Stimulated activated CD8-positive, alpha-beta memory T cell treated with anti-CD3 and anti-CD28 coated beads, Interleukin-15, amount 100 ng/mL, for 4 hours (primary cell): ENCODE results near the gene GPR26.

Experiments
- DNase-seq, 2 donors: peaks; one replicate each; pipeline ENCODE4 v3.0.0-alpha.2; 2020; ENCODE audit warnings: low read depth in 2 of 2

Gene GPR26

GRCh38 chr10:123666318-123667236 is at the start of gene GPR26:
Gene GPR26 (plus strand): TSS chr10:123666355. CDS start chr10:123666408, 53 bp downstream.
- no peak for DNase-seq

GRCh38 chr10:123618224-123618623 is 47.9 kb upstream of the GPR26 start:
- no peak for DNase-seq

- DNase-seq: no peak
Measured at GRCh38 chr10:123619067-123619855, 46.9 kb upstream of the GPR26 start.

GRCh38 chr10:123620621-123621020 is 45.5 kb upstream of the GPR26 start:
- no peak for DNase-seq

- no peak for DNase-seq
Measured at GRCh38 chr10:123621492-123621891, 44.7 kb upstream of the GPR26 start.

- DNase-seq: no peak
Measured at GRCh38 chr10:123621916-123622315, 44.2 kb upstream of the GPR26 start.

- DNase-seq: no peak
Measured at GRCh38 chr10:123622381-123622780, 43.8 kb upstream of the GPR26 start.

GRCh38 chr10:123624086-123624485 is 42.1 kb upstream of the GPR26 start:
- DNase-seq: no peak

- DNase-seq: no peak
Measured at GRCh38 chr10:123633106-123633505, 33.0 kb upstream of the GPR26 start.

- no peak for DNase-seq
Measured at GRCh38 chr10:123633636-123634035, 32.5 kb upstream of the GPR26 start.

GRCh38 chr10:123634221-123634620 is 31.9 kb upstream of the GPR26 start:
- no peak for DNase-seq

GRCh38 chr10:123635131-123635530 is 31.0 kb upstream of the GPR26 start:
- DNase-seq: no peak

- no peak for DNase-seq
Measured at GRCh38 chr10:123635745-123636144, 30.4 kb upstream of the GPR26 start.

GRCh38 chr10:123636598-123637325 is 29.4 kb upstream of the GPR26 start:
- DNase-seq: no peak

- no peak for DNase-seq
Measured at GRCh38 chr10:123637326-123637880, 28.8 kb upstream of the GPR26 start.

- DNase-seq: no peak
Measured at GRCh38 chr10:123639131-123639530, 27.0 kb upstream of the GPR26 start.

GRCh38 chr10:123640016-123640535 is 26.1 kb upstream of the GPR26 start:
- no peak for DNase-seq

GRCh38 chr10:123642293-123642692 is 23.9 kb upstream of the GPR26 start:
- DNase-seq: no peak

- no peak for DNase-seq
Measured at GRCh38 chr10:123642697-123643096, 23.5 kb upstream of the GPR26 start.

GRCh38 chr10:123643315-123643714 is 22.8 kb upstream of the GPR26 start:
- no peak for DNase-seq

- DNase-seq: no peak
Measured at GRCh38 chr10:123645016-123645415, 21.1 kb upstream of the GPR26 start.

GRCh38 chr10:123645615-123646014 is 20.5 kb upstream of the GPR26 start:
- DNase-seq: no peak
